ENCODE data around the gene NDRG3. TPM values are rescaled to one million over a fixed set of nuclear protein-coding genes. Genes with fewer than 3 reads are reported as not detected.

The NDRG3 gene
- total and polyA plus RNA-seq, 7 experiments from 2014 or later: 20.8 to 49.4 (median 29.5) TPM

DNA sequence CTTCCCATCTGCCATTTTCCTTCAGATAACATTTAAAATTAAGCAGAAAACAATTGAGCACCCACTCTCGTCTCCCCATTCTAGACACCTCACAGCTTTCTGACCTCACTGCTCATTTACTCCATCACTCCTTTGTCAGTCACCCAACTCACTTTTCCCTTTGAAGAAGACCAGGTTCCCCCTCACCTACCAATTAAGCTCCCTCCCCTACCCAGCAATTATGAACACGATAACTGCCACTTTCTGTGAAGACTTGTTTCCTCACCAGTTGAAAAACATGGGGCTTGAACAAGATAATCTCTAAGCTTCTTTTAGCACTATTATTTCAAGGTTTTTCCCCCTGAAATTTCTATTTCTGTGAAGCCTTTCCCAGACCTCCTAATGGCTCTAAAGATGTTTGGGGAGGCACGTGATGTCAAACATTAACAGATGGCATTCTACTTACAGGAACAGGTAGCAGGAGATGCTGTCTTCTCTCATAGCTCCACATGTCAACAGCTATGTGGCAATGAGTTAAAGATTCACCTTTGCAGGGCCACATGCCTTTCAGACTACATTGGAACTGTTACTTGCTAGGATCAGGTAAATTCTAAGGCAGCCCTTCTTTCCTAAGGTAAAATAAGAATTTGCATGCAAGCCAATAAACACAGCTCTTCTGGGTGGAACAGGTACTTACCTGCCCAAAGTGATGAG is 75.1 kb downstream of the NDRG3 start:
- Histone ChIP-seq H3K27ac (ENCODE audit: low read depth, low read length) (no peak overlapping the region), H3K9me3 (ENCODE audit: control insufficient read depth in 2 of 3, low read length in 3 of 3) (no peaks in the 10 kb centered on the region), H3K36me3 (ENCODE audit: control insufficient read depth in 2 of 3, insufficient read depth in 3 of 3, low read length in 3 of 3) (peaks cover 0 to 14% (median 0%) of the 10 kb centered on the region in 3 experiments), H3K4me1 (ENCODE audit: control insufficient read depth in 2 of 2, insufficient read depth in 2 of 2, low read length in 2 of 2) (no peaks in the 10 kb centered on the region), H3K27me3 (ENCODE audit: control insufficient read depth in 2 of 2, insufficient read depth in 2 of 2, low read length in 2 of 2) (no peaks in the 10 kb centered on the region), H3K4me3 (ENCODE audit: low read length) (no peak overlapping the region)
- CTCF ChIA-PET: interaction anchor here (0.9 to 1.2 kb wide), 2 partner anchors 11 to 58 kb away, joined by 3 read pairs; no protein-coding TSS in a partner anchor
- intact Hi-C loops (cut with micrococcal nuclease): no loop called here
- Mint-ChIP-seq H3K4me1 (peaks cover 0 to 5% (median 0%) of the 10 kb centered on the region in 7 donors), H3K27ac (no peak overlapping the region), H3K27me3 (no peaks in the 10 kb centered on the region), H3K4me3 (no peak overlapping the region), H3K36me3 (peaks cover 0 to 14% (median 4%) of the 10 kb centered on the region in 5 donors), H3K9me3 (no peaks in the 10 kb centered on the region)
- no peak for DNase-seq
- POLR2A ChIA-PET: no interaction called here
- ATAC-seq: no peak

DNA sequence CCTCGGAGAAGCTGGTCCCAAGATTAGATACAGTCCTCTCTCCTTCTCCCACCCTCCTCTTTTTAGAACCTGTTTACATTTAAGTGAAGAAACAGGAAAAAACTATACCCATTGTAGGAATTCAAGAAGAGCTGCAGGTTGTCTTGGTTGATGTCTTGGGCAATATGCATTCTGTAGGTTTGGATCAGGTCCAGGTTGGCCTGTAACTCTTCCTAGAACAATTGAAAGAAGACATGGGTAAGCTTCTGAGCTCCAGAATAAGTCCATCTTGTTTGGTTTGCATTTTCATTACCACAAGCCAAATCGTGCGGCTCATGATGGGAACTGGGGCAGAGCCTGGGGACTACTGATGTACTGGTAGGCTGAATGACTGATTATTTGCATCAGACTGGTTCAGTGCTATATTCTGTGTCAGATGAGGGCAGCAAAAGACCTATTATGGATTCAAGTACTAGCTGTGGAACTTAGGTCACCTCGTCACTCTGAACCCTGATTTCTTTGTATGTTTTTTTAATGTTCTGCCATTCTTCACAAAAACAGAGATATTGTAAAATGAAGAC is 79.6 kb downstream of the NDRG3 start:
- no peak for ATAC-seq
- ChIA-PET CTCF (interaction anchor here (0.6 to 1.6 kb wide), 4 partner anchors 88 to 699 kb away, joined by 3 to 6 read pairs (median 4); no protein-coding TSS in a partner anchor), POLR2A (interaction anchor here (1.1 kb wide), 1 partner anchor 60 kb away, joined by 3 read pairs; no protein-coding TSS in a partner anchor)
- H3K27ac ChIP-seq (ENCODE audit: low read depth, low read length): no peak overlapping the region
- peak in 4 of 9 donors; percentile 8 to 28 (median 20) for DNase-seq
- no peaks in the 10 kb centered on the region for H3K9me3 ChIP-seq (ENCODE audit: control insufficient read depth in 2 of 3, low read length in 3 of 3)
- Mint-ChIP-seq H3K36me3 (peaks cover 0 to 15% (median 4%) of the 10 kb centered on the region in 5 donors), H3K4me3 (no peak overlapping the region), H3K9me3 (no peaks in the 10 kb centered on the region), H3K4me1 (peaks cover 0 to 10% (median 0%) of the 10 kb centered on the region in 7 donors), H3K27ac (no peak overlapping the region), H3K27me3 (no peaks in the 10 kb centered on the region)
- no peaks in the 10 kb centered on the region for H3K27me3 ChIP-seq (ENCODE audit: control insufficient read depth in 2 of 2, insufficient read depth in 2 of 2, low read length in 2 of 2)
- H3K4me1 ChIP-seq (ENCODE audit: control insufficient read depth in 2 of 2, insufficient read depth in 2 of 2, low read length in 2 of 2): no peaks in the 10 kb centered on the region
- H3K4me3 ChIP-seq (ENCODE audit: low read length): no peak overlapping the region
- H3K36me3 ChIP-seq (ENCODE audit: control insufficient read depth in 2 of 3, insufficient read depth in 3 of 3, low read length in 3 of 3): peaks cover 0 to 18% (median 0%) of the 10 kb centered on the region in 3 experiments
- intact Hi-C loops (cut with micrococcal nuclease): loop anchor here in 1 of 2 donors (1.0 kb wide), 1 partner anchor 88 kb away; no protein-coding TSS in a partner anchor

DNA sequence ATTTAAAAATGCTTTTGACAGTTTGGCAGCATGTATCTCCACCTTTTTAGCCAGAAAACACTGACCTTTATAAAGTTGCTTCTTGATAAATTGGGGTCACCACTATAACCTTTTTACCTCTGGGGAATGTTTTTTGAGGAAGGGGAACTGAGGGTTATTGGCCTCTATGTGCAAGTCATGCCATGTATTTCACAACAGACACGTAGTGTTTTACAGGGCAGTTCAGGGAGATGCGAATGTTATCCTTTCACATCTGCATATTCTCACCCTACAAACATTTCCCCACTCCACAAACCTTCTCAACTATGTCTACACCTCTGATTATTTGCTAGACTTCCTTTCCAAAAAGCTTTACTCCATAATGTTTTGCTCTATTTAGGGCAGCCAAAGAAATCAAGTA is 82.9 kb downstream of the NDRG3 start:
- peaks cover 11 to 26% (median 12%) of the 10 kb centered on the region in 7 donors for H3K4me1 Mint-ChIP-seq
- CTCF ChIA-PET: no interaction called here
- H3K9me3 Mint-ChIP-seq: no peaks in the 10 kb centered on the region
- intact Hi-C loops (cut with micrococcal nuclease): loop anchor here in 1 of 2 donors (5.0 kb wide), 1 partner anchor 84 kb away; the partner anchor contains the start of gene NDRG3
- Histone ChIP-seq H3K36me3 (ENCODE audit: control insufficient read depth in 2 of 3, insufficient read depth in 3 of 3, low read length in 3 of 3) (peaks cover 0 to 15% (median 0%) of the 10 kb centered on the region in 3 experiments), H3K9me3 (ENCODE audit: control insufficient read depth in 2 of 3, low read length in 3 of 3) (no peaks in the 10 kb centered on the region), H3K4me3 (ENCODE audit: low read length) (no peak overlapping the region), H3K27ac (ENCODE audit: low read depth, low read length) (no peak overlapping the region), H3K4me1 (ENCODE audit: control insufficient read depth in 2 of 2, insufficient read depth in 2 of 2, low read length in 2 of 2) (peaks cover 11 to 12% of the 10 kb centered on the region in 2 donors), H3K27me3 (ENCODE audit: control insufficient read depth in 2 of 2, insufficient read depth in 2 of 2, low read length in 2 of 2) (no peaks in the 10 kb centered on the region)
- DNase-seq (no peak), ATAC-seq (no peak)
- H3K27me3 Mint-ChIP-seq: no peaks in the 10 kb centered on the region
- H3K4me3 Mint-ChIP-seq: no peak overlapping the region
- H3K27ac Mint-ChIP-seq: peak overlapping the region in 2 of 9 donors; percentile 2 to 28
- POLR2A ChIA-PET: no interaction called here
- peaks cover 0 to 14% (median 3%) of the 10 kb centered on the region in 5 donors for H3K36me3 Mint-ChIP-seq

DNA sequence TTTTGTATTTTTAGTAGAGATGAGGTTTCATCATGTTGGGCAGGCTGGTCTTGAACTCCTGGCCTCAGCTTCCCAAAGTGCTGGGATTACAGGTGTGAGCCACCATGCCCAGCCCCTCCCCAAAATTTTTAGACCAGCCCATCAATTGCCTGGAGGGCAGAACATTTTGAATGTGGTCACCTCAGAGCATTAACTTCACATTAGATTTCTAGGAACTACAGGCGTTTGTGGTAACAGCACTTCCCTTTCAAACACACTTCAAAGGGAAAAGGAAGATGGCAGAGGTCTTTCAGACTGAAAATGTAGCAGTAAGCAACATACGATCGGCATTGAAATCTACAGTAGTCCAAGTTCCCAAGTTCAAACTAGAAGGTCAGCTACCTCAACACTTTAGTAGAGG is 87.6 kb downstream of the NDRG3 start:
- intact Hi-C loops (cut with micrococcal nuclease): loop anchor here (1.0 to 2.0 kb wide), 2 partner anchors 13 to 14 kb away; no protein-coding TSS in a partner anchor
- peaks cover 15 to 20% of the 10 kb centered on the region in 2 donors for H3K4me1 ChIP-seq (ENCODE audit: control insufficient read depth in 2 of 2, insufficient read depth in 2 of 2, low read length in 2 of 2)
- no peaks in the 10 kb centered on the region for H3K9me3 Mint-ChIP-seq
- peak overlapping the region; percentile 42 to 87 (median 76) for H3K4me3 Mint-ChIP-seq
- H3K36me3 ChIP-seq (ENCODE audit: control insufficient read depth in 2 of 3, insufficient read depth in 3 of 3, low read length in 3 of 3): peaks cover 0 to 17% (median 0%) of the 10 kb centered on the region in 3 experiments
- peak overlapping the region; percentile 55 for H3K4me3 ChIP-seq (ENCODE audit: low read length)
- no peaks in the 10 kb centered on the region for H3K27me3 ChIP-seq (ENCODE audit: control insufficient read depth in 2 of 2, insufficient read depth in 2 of 2, low read length in 2 of 2)
- ChIA-PET CTCF (interaction anchor here (1.5 kb wide), 1 partner anchor 46 kb away, joined by 3 read pairs; no protein-coding TSS in a partner anchor), POLR2A (interaction anchor here (1.0 kb wide), 1 partner anchor 9 kb away, joined by 3 read pairs; no protein-coding TSS in a partner anchor)
- H3K27me3 Mint-ChIP-seq: no peaks in the 10 kb centered on the region
- H3K27ac Mint-ChIP-seq: peak overlapping the region; percentile 19 to 81 (median 69)
- DNase-seq (peak in 7 of 9 donors; percentile 22 to 50 (median 45)), ATAC-seq (peak; percentile 65)
- H3K9me3 ChIP-seq (ENCODE audit: control insufficient read depth in 2 of 3, low read length in 3 of 3): no peaks in the 10 kb centered on the region
- H3K4me1 Mint-ChIP-seq: peaks cover 14 to 35% (median 23%) of the 10 kb centered on the region in 7 donors
- no peak overlapping the region for H3K27ac ChIP-seq (ENCODE audit: low read depth, low read length)
- peaks cover 0 to 14% (median 10%) of the 10 kb centered on the region in 5 donors for H3K36me3 Mint-ChIP-seq

DNA sequence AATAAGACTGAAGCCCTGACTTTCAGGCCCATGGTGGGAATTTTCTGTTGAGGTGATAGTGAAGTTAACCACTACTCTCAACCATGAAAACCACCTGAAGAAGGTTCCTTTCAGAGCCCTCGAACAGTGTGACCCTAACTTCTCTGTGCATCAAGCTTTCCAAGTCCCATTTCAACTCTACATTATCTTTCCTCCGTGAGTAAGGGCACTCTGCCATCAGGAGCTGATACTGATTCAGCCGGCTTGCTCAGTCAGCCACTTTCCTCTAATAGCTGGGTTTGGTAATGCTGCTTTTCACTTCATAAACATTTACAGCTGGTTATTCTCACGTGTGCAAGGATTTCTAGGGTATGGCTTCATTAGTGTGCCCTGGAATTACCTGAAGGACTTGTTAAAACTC is 89.2 kb downstream of the NDRG3 start:
- ChIA-PET POLR2A (interaction anchor here (1.3 kb wide), 1 partner anchor 11 kb away, joined by 3 read pairs; the partner anchor contains the start of gene SLA2), CTCF (interaction anchor here (1.1 to 1.8 kb wide), 2 partner anchors 11 to 40 kb away, joined by 4 to 8 read pairs; partner anchors contain the start of gene SLA2)
- Mint-ChIP-seq H3K4me1 (peaks cover 14 to 35% (median 23%) of the 10 kb centered on the region in 7 donors), H3K4me3 (no peak overlapping the region), H3K36me3 (peaks cover 0 to 24% (median 17%) of the 10 kb centered on the region in 5 donors), H3K27ac (peak overlapping the region in 1 of 9 donors; percentile 9), H3K27me3 (no peaks in the 10 kb centered on the region), H3K9me3 (no peaks in the 10 kb centered on the region)
- ATAC-seq: no peak
- peaks cover 15 to 20% of the 10 kb centered on the region in 2 donors for H3K4me1 ChIP-seq (ENCODE audit: control insufficient read depth in 2 of 2, insufficient read depth in 2 of 2, low read length in 2 of 2)
- H3K9me3 ChIP-seq (ENCODE audit: control insufficient read depth in 2 of 3, low read length in 3 of 3): no peaks in the 10 kb centered on the region
- intact Hi-C loops (cut with micrococcal nuclease): no loop called here
- no peaks in the 10 kb centered on the region for H3K27me3 ChIP-seq (ENCODE audit: control insufficient read depth in 2 of 2, insufficient read depth in 2 of 2, low read length in 2 of 2)
- DNase-seq: no peak
- no peak overlapping the region for H3K4me3 ChIP-seq (ENCODE audit: low read length)
- peaks cover 0 to 28% (median 0%) of the 10 kb centered on the region in 3 experiments for H3K36me3 ChIP-seq (ENCODE audit: control insufficient read depth in 2 of 3, insufficient read depth in 3 of 3, low read length in 3 of 3)
- no peak overlapping the region for H3K27ac ChIP-seq (ENCODE audit: low read depth, low read length)

DNA sequence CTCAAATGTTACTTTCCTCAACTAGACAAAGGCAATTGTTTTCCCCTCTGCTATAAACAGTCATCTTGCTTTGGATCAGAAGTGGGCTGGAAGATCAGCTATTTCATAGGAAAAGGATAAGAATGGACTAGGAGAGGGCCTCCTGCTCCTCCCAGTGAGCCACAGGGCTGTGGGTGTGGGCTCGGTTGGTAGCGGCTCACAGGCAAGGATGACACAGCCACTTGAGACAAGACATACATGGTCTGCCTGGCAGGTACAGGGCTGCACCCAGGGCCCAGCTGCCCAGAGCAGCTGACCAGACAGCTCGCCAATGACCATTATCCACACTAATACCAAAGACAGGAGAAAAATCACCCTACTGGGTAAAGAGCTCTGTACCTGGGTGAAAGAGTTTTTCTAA is 90.9 kb downstream of the NDRG3 start:
- peaks cover 0 to 23% (median 17%) of the 10 kb centered on the region in 5 donors for H3K36me3 Mint-ChIP-seq
- H3K4me3 Mint-ChIP-seq: no peak overlapping the region
- H3K9me3 Mint-ChIP-seq: no peaks in the 10 kb centered on the region
- Histone ChIP-seq H3K4me1 (ENCODE audit: control insufficient read depth in 2 of 2, insufficient read depth in 2 of 2, low read length in 2 of 2) (peaks cover 15 to 20% of the 10 kb centered on the region in 2 donors), H3K9me3 (ENCODE audit: control insufficient read depth in 2 of 3, low read length in 3 of 3) (no peaks in the 10 kb centered on the region), H3K27me3 (ENCODE audit: control insufficient read depth in 2 of 2, insufficient read depth in 2 of 2, low read length in 2 of 2) (no peaks in the 10 kb centered on the region), H3K27ac (ENCODE audit: low read depth, low read length) (no peak overlapping the region), H3K36me3 (ENCODE audit: control insufficient read depth in 2 of 3, insufficient read depth in 3 of 3, low read length in 3 of 3) (peaks cover 0 to 28% (median 0%) of the 10 kb centered on the region in 3 experiments), H3K4me3 (ENCODE audit: low read length) (no peak overlapping the region)
- intact Hi-C loops (cut with micrococcal nuclease): no loop called here
- CTCF ChIA-PET: interaction anchor here (1.3 to 1.8 kb wide), 2 partner anchors 9 to 44 kb away, joined by 5 to 8 read pairs; partner anchors contain the start of gene SLA2
- DNase-seq: no peak
- no peak overlapping the region for H3K27ac Mint-ChIP-seq
- no peak for ATAC-seq
- peaks cover 13 to 26% (median 23%) of the 10 kb centered on the region in 7 donors for H3K4me1 Mint-ChIP-seq
- H3K27me3 Mint-ChIP-seq: no peaks in the 10 kb centered on the region
- POLR2A ChIA-PET: interaction anchor here (0.7 to 1.2 kb wide), 3 partner anchors 9 to 424 kb away, joined by 3 to 5 read pairs (median 4); partner anchors contain the start of gene SLA2
